Measurements from ENCODE around the gene WDR37.

DNA sequence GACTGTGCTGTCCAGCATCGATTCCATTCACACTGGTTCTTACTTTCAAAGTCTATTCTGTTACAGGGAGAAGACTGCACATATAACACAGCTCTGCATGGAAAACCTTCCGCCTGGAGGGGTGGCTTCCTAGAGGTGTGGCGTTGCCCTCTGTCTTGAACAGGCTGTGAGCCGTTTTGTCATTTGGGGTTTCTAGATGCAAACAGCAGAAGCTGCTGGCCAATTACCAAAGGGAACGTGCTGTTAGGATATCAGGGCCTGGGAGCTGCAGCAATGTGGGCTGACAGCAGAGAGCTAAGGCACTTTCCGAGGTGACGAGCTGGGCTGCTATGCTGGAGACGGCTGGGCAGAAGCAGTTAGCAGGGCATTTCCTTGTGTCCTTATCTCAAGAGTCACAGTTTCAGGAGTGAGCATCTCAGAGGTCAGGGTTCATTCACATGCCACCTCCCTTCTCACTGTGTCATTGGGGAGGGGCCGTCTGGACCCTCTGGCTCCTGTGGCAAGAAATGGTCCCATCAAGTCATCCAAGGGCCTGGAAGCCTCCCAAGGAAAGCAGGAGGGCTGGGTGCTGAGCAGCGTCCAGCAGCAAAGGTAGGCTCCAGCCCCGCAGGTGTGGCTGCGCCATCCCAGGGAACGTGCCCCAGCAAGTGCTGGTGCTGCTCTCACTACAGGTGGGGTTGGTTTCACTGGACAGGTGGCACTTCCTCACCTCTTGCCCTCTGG lies 106.5 kb downstream of the WDR37 start:
- TF ChIP-seq, protein P1, sequence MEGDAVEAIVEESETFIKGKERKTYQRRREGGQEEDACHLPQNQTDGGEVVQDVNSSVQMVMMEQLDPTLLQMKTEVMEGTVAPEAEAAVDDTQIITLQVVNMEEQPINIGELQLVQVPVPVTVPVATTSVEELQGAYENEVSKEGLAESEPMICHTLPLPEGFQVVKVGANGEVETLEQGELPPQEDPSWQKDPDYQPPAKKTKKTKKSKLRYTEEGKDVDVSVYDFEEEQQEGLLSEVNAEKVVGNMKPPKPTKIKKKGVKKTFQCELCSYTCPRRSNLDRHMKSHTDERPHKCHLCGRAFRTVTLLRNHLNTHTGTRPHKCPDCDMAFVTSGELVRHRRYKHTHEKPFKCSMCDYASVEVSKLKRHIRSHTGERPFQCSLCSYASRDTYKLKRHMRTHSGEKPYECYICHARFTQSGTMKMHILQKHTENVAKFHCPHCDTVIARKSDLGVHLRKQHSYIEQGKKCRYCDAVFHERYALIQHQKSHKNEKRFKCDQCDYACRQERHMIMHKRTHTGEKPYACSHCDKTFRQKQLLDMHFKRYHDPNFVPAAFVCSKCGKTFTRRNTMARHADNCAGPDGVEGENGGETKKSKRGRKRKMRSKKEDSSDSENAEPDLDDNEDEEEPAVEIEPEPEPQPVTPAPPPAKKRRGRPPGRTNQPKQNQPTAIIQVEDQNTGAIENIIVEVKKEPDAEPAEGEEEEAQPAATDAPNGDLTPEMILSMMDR (IDR thresholded peaks at IDR 0.05; ENCODE audit: low read length), result no peak
- no peak for TF ChIP-seq EZH2 (IDR thresholded peaks at IDR 0.05; ENCODE audit: borderline replicate concordance, low read length)

Measured in OCI-LY1 (cell line).